RWPE2 (cell line): ENCODE measurements around the gene ACD.

Experiments
- ATAC-seq: fragments of 200-7000 bp; cut with Tn5 transposase; 3 replicates; pipeline ENCODE4 v1.9.1; 2021; ENCODE audit warnings: low read depth
- DNase-seq: peaks from one replicate; pipeline ENCODE4 v3.0.0-alpha.2; 2020; ENCODE audit warnings: low spot score
- H3K27ac ChIP-seq: fragments of 450-650 bp; 2 replicates; pipeline ENCODE4 v1.5.1; 2017; ENCODE audit warnings: mild to moderate bottlenecking; ENCODE audit not compliant: poor library complexity, severe bottlenecking
- H3K27me3 ChIP-seq: fragments of 250-450 bp; sonication (Bioruptor Pico); 2 replicates; pipeline ENCODE4 v1.5.1; 2021; ENCODE audit warnings: mild to moderate bottlenecking, moderate library complexity; ENCODE audit not compliant: insufficient read depth, poor library complexity, severe bottlenecking
- H3K36me3 ChIP-seq: fragments of 250-450 bp; sonication (Bioruptor Pico); 2 replicates; pipeline ENCODE4 v1.5.1; 2020; ENCODE audit warnings: low read depth, mild to moderate bottlenecking, moderate library complexity
- H3K4me1 ChIP-seq: fragments of 250-450 bp; sonication (Bioruptor Pico); 2 replicates; pipeline ENCODE4 v1.5.1; 2021; ENCODE audit warnings: mild to moderate bottlenecking, moderate library complexity; ENCODE audit not compliant: insufficient read depth, poor library complexity, severe bottlenecking
- H3K4me3 ChIP-seq: fragments of 250-450 bp; sonication (Bioruptor Pico); 2 replicates; pipeline ENCODE4 v1.5.1; 2021; ENCODE audit warnings: mild to moderate bottlenecking, moderate library complexity; ENCODE audit not compliant: severe bottlenecking
- H3K9me3 ChIP-seq: fragments of 250-450 bp; sonication (Bioruptor Pico); 2 replicates; pipeline ENCODE4 v1.5.1; 2021; ENCODE audit warnings: mild to moderate bottlenecking, moderate library complexity; ENCODE audit not compliant: severe bottlenecking
- CTCF ChIP-seq: fragments of 450-650 bp; IDR thresholded peaks from one replicate; pipeline ENCODE4 v1.5.1; 2017; ENCODE audit warnings: mild to moderate bottlenecking, moderate library complexity; ENCODE audit not compliant: poor library complexity, severe bottlenecking

The ACD gene

GRCh38 chr16:67660564-67661028, 536 bp upstream of the ACD start, which contains the start of gene PARD6A:
TSS of gene PARD6A (plus strand) at chr16:67660960. CDS start at chr16:67661039, 79 bp downstream.
- H3K9me3 ChIP-seq = no peaks in the 10 kb centered on the region
- no peaks in the 10 kb centered on the region for H3K27me3 ChIP-seq
- ATAC-seq (peak; percentile 52), DNase-seq (peak; percentile 97)
- H3K4me3 ChIP-seq = peak within 1 kb of the TSS; percentile 85
- H3K27ac ChIP-seq = peak within 1 kb of the TSS; percentile 57
- peaks cover 10% of the 10 kb centered on the region for H3K36me3 ChIP-seq
- TF ChIP-seq CTCF = no peak
- H3K4me1 ChIP-seq = no peaks in the 10 kb centered on the region

GRCh38 chr16:67658849-67659674, 998 bp downstream of the ACD start:
- Histone ChIP-seq H3K9me3 (no peaks in the 10 kb centered on the region), H3K27me3 (peaks cover 13% of the 10 kb centered on the region), H3K27ac (peak overlapping the region; percentile 57), H3K36me3 (peaks cover 10% of the 10 kb centered on the region), H3K4me3 (peak overlapping the region; percentile 85), H3K4me1 (no peaks in the 10 kb centered on the region)
- no peak for DNase-seq
- no peak for TF ChIP-seq CTCF
- ATAC-seq = no peak; the same call in 2 of the 3 replicates

- DNase-seq (no peak), ATAC-seq (no peak)
- Histone ChIP-seq H3K9me3 (no peaks in the 10 kb centered on the region), H3K4me1 (no peaks in the 10 kb centered on the region), H3K4me3 (no peak overlapping the region), H3K36me3 (peaks cover 10% of the 10 kb centered on the region), H3K27ac (no peak overlapping the region), H3K27me3 (peaks cover 23% of the 10 kb centered on the region)
- TF ChIP-seq CTCF = no peak
These were observed 2.1 kb downstream of the ACD start for GRCh38 chr16:67657751-67658518.

- Histone ChIP-seq H3K4me1 (no peaks in the 10 kb centered on the region), H3K36me3 (peaks cover 10% of the 10 kb centered on the region), H3K4me3 (no peak overlapping the region), H3K9me3 (no peaks in the 10 kb centered on the region), H3K27ac (no peak overlapping the region), H3K27me3 (peaks cover 28% of the 10 kb centered on the region)
- ATAC-seq (no peak), DNase-seq (no peak)
- TF ChIP-seq CTCF = no peak
These were observed 2.9 kb downstream of the ACD start for GRCh38 chr16:67657017-67657608.
